GM18520 (cell line): Measurements from ENCODE around the gene CACNB1.

Experiments
- ATAC-seq: cut with Tn5 transposase; IDR thresholded peaks from one replicate; pipeline ENCODE4 v1.9.1; 2021; ENCODE audit not compliant: unreplicated experiment

The CACNB1 gene

GRCh38 chr17:39153599-39154051, 43.8 kb downstream of the CACNB1 start:
- ATAC-seq, result peak; percentile 41

GRCh38 chr17:39151943-39152818, 45.3 kb downstream of the CACNB1 start:
- ATAC-seq, result no peak

GRCh38 chr17:39151150-39151942, 46.1 kb downstream of the CACNB1 start, which contains the start of gene PLXDC1:
Gene PLXDC1, minus strand, starts transcription at chr17:39151637. Its CDS starts 200 bp downstream, at chr17:39151437.
- no peak for ATAC-seq

GRCh38 chr17:39150795-39151149, 46.7 kb downstream of the CACNB1 start:
- ATAC-seq, result no peak

GRCh38 chr17:39150104-39150634, 47.3 kb downstream of the CACNB1 start:
- no peak for ATAC-seq

GRCh38 chr17:39147221-39148185, 50.0 kb downstream of the CACNB1 start:
- ATAC-seq, result no peak

GRCh38 chr17:39146273-39146672, 51.2 kb downstream of the CACNB1 start:
- ATAC-seq, result no peak

GRCh38 chr17:39145143-39145542, 52.3 kb downstream of the CACNB1 start:
- no peak for ATAC-seq

GRCh38 chr17:39144416-39144840, 53.0 kb downstream of the CACNB1 start:
- no peak for ATAC-seq

- ATAC-seq, result no peak
Measured at GRCh38 chr17:39143552-39144093, 53.8 kb downstream of the CACNB1 start.

GRCh38 chr17:39141915-39142664, 55.4 kb downstream of the CACNB1 start:
- ATAC-seq, result no peak

- no peak for ATAC-seq
Measured at GRCh38 chr17:39141294-39141693, 56.2 kb downstream of the CACNB1 start.

GRCh38 chr17:39139561-39139960, 57.9 kb downstream of the CACNB1 start:
- no peak for ATAC-seq

GRCh38 chr17:39139161-39139511, 58.3 kb downstream of the CACNB1 start:
- no peak for ATAC-seq

GRCh38 chr17:39138431-39139160, 58.9 kb downstream of the CACNB1 start:
- no peak for ATAC-seq

- ATAC-seq, result no peak
Measured at GRCh38 chr17:39134878-39135277, 62.6 kb downstream of the CACNB1 start.

GRCh38 chr17:39132192-39132610, 65.3 kb downstream of the CACNB1 start:
- no peak for ATAC-seq

- no peak for ATAC-seq
Measured at GRCh38 chr17:39131616-39132015, 65.9 kb downstream of the CACNB1 start.

- ATAC-seq, result no peak
Measured at GRCh38 chr17:39130205-39130604, 67.3 kb downstream of the CACNB1 start.
